GM18867 (cell line): ENCODE results near the gene RNF208.

Source experiments
- ATAC-seq: cut with Tn5 transposase; IDR thresholded peaks from one replicate; pipeline ENCODE4 v1.9.1; 2021; ENCODE audit warnings: mild to moderate bottlenecking, moderate library complexity; ENCODE audit not compliant: unreplicated experiment

The RNF208 gene

GRCh38 chr9:137178201-137178938 lies 43.7 kb downstream of the RNF208 start:
- no peak for ATAC-seq

GRCh38 chr9:137176302-137177182 lies 45.5 kb downstream of the RNF208 start:
- no peak for ATAC-seq

GRCh38 chr9:137175345-137175961 lies 46.6 kb downstream of the RNF208 start:
- ATAC-seq: no peak

- no peak for ATAC-seq
Observed at GRCh38 chr9:137174722-137175293, 47.2 kb downstream of the RNF208 start.

GRCh38 chr9:137173796-137174664 lies 48.0 kb downstream of the RNF208 start:
- ATAC-seq: no peak

GRCh38 chr9:137172901-137173795 lies 48.9 kb downstream of the RNF208 start:
- no peak for ATAC-seq

GRCh38 chr9:137171149-137171900 lies 50.7 kb downstream of the RNF208 start:
- ATAC-seq: no peak

GRCh38 chr9:137170486-137171148 lies 51.4 kb downstream of the RNF208 start:
- no peak for ATAC-seq
